Inflammatory macrophage treated with lipopolysaccharide for 1 hour (primary cell): Measurements from ENCODE around the gene TLE5.
"Not testable (repeated sequence)": the region's sequence is repeated elsewhere in the genome, so short reads cannot be mapped to it uniquely, and the experiment has no call there.

ENCODE experiments used
- DNase-seq, 2 donors: peaks; one replicate each; pipeline ENCODE4 v3.0.0-alpha.2; 2020 to 2022

The TLE5 gene

GRCh38 chr19:3096267-3096901 is 34.1 kb upstream of the TLE5 start:
- no peak for DNase-seq

- DNase-seq: no peak
These were observed 33.3 kb upstream of the TLE5 start for GRCh38 chr19:3095441-3096191.

- DNase-seq: peak in 1 of 2 donors; percentile 19
These were observed 32.5 kb upstream of the TLE5 start for GRCh38 chr19:3094601-3095440.

GRCh38 chr19:3089299-3089855 is 27.1 kb upstream of the TLE5 start:
- DNase-seq: not testable (repeated sequence)

- DNase-seq: no peak
These were observed 25.5 kb upstream of the TLE5 start for GRCh38 chr19:3087769-3088168.

- no peak for DNase-seq
These were observed 22.6 kb upstream of the TLE5 start for GRCh38 chr19:3084943-3085342.

GRCh38 chr19:3083964-3084363 is 21.7 kb upstream of the TLE5 start:
- DNase-seq: no peak

- DNase-seq: no peak
These were observed 20.0 kb upstream of the TLE5 start for GRCh38 chr19:3082331-3082730.

GRCh38 chr19:3080286-3080685 is 18.0 kb upstream of the TLE5 start:
- DNase-seq: peak; percentile 41 to 81

- no peak for DNase-seq
These were observed 17.3 kb upstream of the TLE5 start for GRCh38 chr19:3079578-3079977.

- DNase-seq: peak in 1 of 2 donors; percentile 63
These were observed 13.5 kb upstream of the TLE5 start for GRCh38 chr19:3075605-3076431.

GRCh38 chr19:3073931-3074595 is 11.8 kb upstream of the TLE5 start:
- no peak for DNase-seq

GRCh38 chr19:3073159-3073563 is 10.9 kb upstream of the TLE5 start:
- DNase-seq: peak; percentile 22 to 26

GRCh38 chr19:3071768-3072167 is 9.5 kb upstream of the TLE5 start:
- no peak for DNase-seq

- DNase-seq: no peak
These were observed 5.8 kb upstream of the TLE5 start for GRCh38 chr19:3068071-3068470.

GRCh38 chr19:3067563-3067962 is 5.3 kb upstream of the TLE5 start:
- no peak for DNase-seq

GRCh38 chr19:3066482-3067049 is 4.3 kb upstream of the TLE5 start:
- DNase-seq: no peak

GRCh38 chr19:3065675-3066357 is 3.5 kb upstream of the TLE5 start:
- no peak for DNase-seq

- no peak for DNase-seq
These were observed 1.7 kb upstream of the TLE5 start for GRCh38 chr19:3064011-3064330.

- no peak for DNase-seq
These were observed 823 bp downstream of the TLE5 start for GRCh38 chr19:3061182-3062161.
